Measurements from ENCODE around the gene FAM234A. TPM values are rescaled to one million over a fixed set of nuclear protein-coding genes. Genes with fewer than 3 reads are reported as not detected.

The FAM234A gene
- total RNA-seq, 2 donors from 2014 or later, result 51.7 to 141 TPM

- H3K4me3 ChIP-seq, result no peak overlapping the region
- no peaks in the 10 kb centered on the region for H3K9me3 ChIP-seq
- no peaks in the 10 kb centered on the region for H3K4me1 ChIP-seq (ENCODE audit: control insufficient read depth in 1 of 2, low read depth in 2 of 2)
- H3K27me3 ChIP-seq (replicated peaks; ENCODE audit: insufficient read depth), result no peaks in the 10 kb centered on the region
- ATAC-seq (ENCODE audit: insufficient number of reproducible peaks, low FRiP score, low read depth) (no peak), DNase-seq (ENCODE audit: low spot score) (no peak)
- H3K36me3 ChIP-seq, result peaks cover 41% of the 10 kb centered on the region
- TF ChIP-seq, protein P1, sequence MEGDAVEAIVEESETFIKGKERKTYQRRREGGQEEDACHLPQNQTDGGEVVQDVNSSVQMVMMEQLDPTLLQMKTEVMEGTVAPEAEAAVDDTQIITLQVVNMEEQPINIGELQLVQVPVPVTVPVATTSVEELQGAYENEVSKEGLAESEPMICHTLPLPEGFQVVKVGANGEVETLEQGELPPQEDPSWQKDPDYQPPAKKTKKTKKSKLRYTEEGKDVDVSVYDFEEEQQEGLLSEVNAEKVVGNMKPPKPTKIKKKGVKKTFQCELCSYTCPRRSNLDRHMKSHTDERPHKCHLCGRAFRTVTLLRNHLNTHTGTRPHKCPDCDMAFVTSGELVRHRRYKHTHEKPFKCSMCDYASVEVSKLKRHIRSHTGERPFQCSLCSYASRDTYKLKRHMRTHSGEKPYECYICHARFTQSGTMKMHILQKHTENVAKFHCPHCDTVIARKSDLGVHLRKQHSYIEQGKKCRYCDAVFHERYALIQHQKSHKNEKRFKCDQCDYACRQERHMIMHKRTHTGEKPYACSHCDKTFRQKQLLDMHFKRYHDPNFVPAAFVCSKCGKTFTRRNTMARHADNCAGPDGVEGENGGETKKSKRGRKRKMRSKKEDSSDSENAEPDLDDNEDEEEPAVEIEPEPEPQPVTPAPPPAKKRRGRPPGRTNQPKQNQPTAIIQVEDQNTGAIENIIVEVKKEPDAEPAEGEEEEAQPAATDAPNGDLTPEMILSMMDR (IDR thresholded peaks at IDR 0.05), result no peak
- H3K27ac ChIP-seq, result no peak overlapping the region
These were observed 27.6 kb downstream of the FAM234A start for GRCh38 chr16:262121-262745.

DNA sequence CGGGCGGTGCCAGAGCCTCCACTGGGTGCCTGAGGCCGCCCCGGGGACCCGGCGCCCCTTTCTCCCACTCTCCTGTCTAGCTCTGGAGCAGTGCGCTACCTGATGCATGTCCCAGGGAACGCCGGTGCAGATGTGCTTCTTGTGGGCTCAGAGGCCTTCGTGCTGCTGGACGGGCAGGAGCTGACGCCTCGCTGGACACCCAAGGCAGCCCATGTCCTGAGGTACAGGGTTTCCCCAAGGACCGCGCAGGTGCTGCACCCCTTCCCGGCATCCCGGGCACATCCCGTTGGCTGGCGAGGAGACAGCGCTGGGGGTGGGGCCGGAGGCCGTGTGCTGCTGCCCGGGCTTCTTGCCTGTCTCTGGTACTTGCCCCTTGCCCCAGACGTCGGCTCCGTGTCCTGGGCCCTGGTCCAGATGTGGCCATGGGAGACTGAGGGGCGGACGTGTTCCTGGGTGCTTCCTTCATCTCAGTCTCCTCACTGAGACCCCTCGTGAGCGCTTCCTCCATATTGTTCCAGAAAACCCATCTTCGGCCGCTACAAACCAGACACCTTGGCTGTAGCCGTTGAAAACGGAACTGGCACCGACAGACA lies 28.7 kb downstream of the FAM234A start:
- no peaks in the 10 kb centered on the region for H3K9me3 ChIP-seq
- H3K27me3 ChIP-seq (replicated peaks; ENCODE audit: insufficient read depth), result no peaks in the 10 kb centered on the region
- ATAC-seq (ENCODE audit: insufficient number of reproducible peaks, low FRiP score, low read depth) (no peak), DNase-seq (ENCODE audit: low spot score) (no peak)
- H3K4me1 ChIP-seq (ENCODE audit: control insufficient read depth in 1 of 2, low read depth in 2 of 2), result no peaks in the 10 kb centered on the region
- peaks cover 41% of the 10 kb centered on the region for H3K36me3 ChIP-seq
- no peak overlapping the region for H3K4me3 ChIP-seq
- no peak overlapping the region for H3K27ac ChIP-seq
- TF ChIP-seq, protein P1 (IDR thresholded peaks at IDR 0.05), result no peak

DNA sequence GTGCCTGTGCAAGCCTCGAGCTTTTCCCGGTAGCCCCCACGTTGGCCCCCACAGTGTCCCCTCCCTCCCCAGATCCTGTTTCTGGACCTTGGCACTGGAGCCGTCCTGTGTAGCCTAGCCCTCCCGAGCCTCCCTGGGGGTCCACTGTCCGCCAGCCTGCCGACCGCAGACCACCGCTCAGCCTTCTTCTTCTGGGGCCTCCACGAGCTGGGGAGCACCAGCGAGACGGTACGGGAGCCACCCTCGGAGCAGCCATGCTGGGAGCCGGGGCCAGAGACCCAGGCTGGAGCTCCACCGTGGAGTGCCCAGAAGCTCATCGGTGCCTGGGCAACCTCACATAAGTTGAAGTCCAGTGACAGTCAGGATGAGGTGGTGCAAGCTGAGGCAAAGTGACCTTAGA lies 29.3 kb downstream of the FAM234A start:
- Histone ChIP-seq H3K27me3 (replicated peaks; ENCODE audit: insufficient read depth) (no peaks in the 10 kb centered on the region), H3K9me3 (no peaks in the 10 kb centered on the region), H3K4me1 (ENCODE audit: control insufficient read depth in 1 of 2, low read depth in 2 of 2) (no peaks in the 10 kb centered on the region), H3K4me3 (no peak overlapping the region), H3K27ac (no peak overlapping the region), H3K36me3 (peaks cover 40% of the 10 kb centered on the region)
- DNase-seq (ENCODE audit: low spot score) (no peak), ATAC-seq (ENCODE audit: insufficient number of reproducible peaks, low FRiP score, low read depth) (no peak)
- TF ChIP-seq, protein P1 (IDR thresholded peaks at IDR 0.05), result no peak

GRCh38 chr16:264440-264951 lies 29.9 kb downstream of the FAM234A start:
- TF ChIP-seq, protein P1 (IDR thresholded peaks at IDR 0.05), result no peak

GRCh38 chr16:265002-265529 lies 30.4 kb downstream of the FAM234A start:
- no peak for ATAC-seq (ENCODE audit: insufficient number of reproducible peaks, low FRiP score, low read depth)
- TF ChIP-seq, protein P1 (IDR thresholded peaks at IDR 0.05), result no peak
- H3K4me1 ChIP-seq (ENCODE audit: control insufficient read depth in 1 of 2, low read depth in 2 of 2), result no peaks in the 10 kb centered on the region
- no peak for DNase-seq (ENCODE audit: low spot score)
- no peak overlapping the region for H3K27ac ChIP-seq
- H3K4me3 ChIP-seq, result no peak overlapping the region
- H3K36me3 ChIP-seq, result peaks cover 30% of the 10 kb centered on the region
- H3K27me3 ChIP-seq (replicated peaks; ENCODE audit: insufficient read depth), result no peaks in the 10 kb centered on the region
- H3K9me3 ChIP-seq, result no peaks in the 10 kb centered on the region

More at GRCh38 chr16:264440-264951, 29.9 kb downstream of the FAM234A start:
- Histone ChIP-seq H3K27me3 (replicated peaks; ENCODE audit: insufficient read depth) (no peaks in the 10 kb centered on the region), H3K36me3 (peaks cover 34% of the 10 kb centered on the region), H3K9me3 (no peaks in the 10 kb centered on the region), H3K4me1 (ENCODE audit: control insufficient read depth in 1 of 2, low read depth in 2 of 2) (no peaks in the 10 kb centered on the region), H3K27ac (no peak overlapping the region), H3K4me3 (no peak overlapping the region)
- DNase-seq (ENCODE audit: low spot score) (no peak), ATAC-seq (ENCODE audit: insufficient number of reproducible peaks, low FRiP score, low read depth) (no peak)

Data from thoracic aorta (tissue), 2 donors.